ES-I3 (cell line): Measurements from ENCODE around the gene GLI2.

Experiments
- H3K36me3 ChIP-seq: 2 replicates; pipeline ENCODE4 v1.6.1; 2013; ENCODE audit warnings: mild to moderate bottlenecking, low read length, control low read depth, moderate library complexity; ENCODE audit not compliant: insufficient read depth
- H3K4me1 ChIP-seq: 2 replicates; pipeline ENCODE4 v1.6.1; 2013; ENCODE audit warnings: mild to moderate bottlenecking, control low read depth, low read length; ENCODE audit not compliant: insufficient read depth
- H3K9ac ChIP-seq: 2 replicates; pipeline ENCODE4 v1.6.1; 2013; ENCODE audit warnings: low read depth, mild to moderate bottlenecking, low read length, moderate library complexity
- H3K9me3 ChIP-seq: 2 replicates; pipeline ENCODE4 v1.6.1; 2013; ENCODE audit warnings: mild to moderate bottlenecking, low read length, moderate library complexity; ENCODE audit not compliant: control insufficient read depth, insufficient read depth

Gene GLI2

GRCh38 chr2:120770641-120771040 lies 35.0 kb downstream of the GLI2 start:
- Histone ChIP-seq H3K36me3 (no peaks in the 10 kb centered on the region), H3K4me1 (peaks cover 39% of the 10 kb centered on the region), H3K9me3 (no peaks in the 10 kb centered on the region), H3K9ac (no peak overlapping the region)

- H3K9me3 ChIP-seq = no peaks in the 10 kb centered on the region
- H3K4me1 ChIP-seq = peaks cover 33% of the 10 kb centered on the region
- H3K36me3 ChIP-seq = no peaks in the 10 kb centered on the region
- no peak overlapping the region for H3K9ac ChIP-seq
Observed at GRCh38 chr2:120771111-120771780, 35.6 kb downstream of the GLI2 start.

GRCh38 chr2:120771781-120772208 lies 36.1 kb downstream of the GLI2 start:
- Histone ChIP-seq H3K36me3 (no peaks in the 10 kb centered on the region), H3K9me3 (no peaks in the 10 kb centered on the region), H3K9ac (no peak overlapping the region), H3K4me1 (peaks cover 27% of the 10 kb centered on the region)

GRCh38 chr2:120772261-120772660 lies 36.6 kb downstream of the GLI2 start:
- peaks cover 25% of the 10 kb centered on the region for H3K4me1 ChIP-seq
- H3K36me3 ChIP-seq = no peaks in the 10 kb centered on the region
- H3K9me3 ChIP-seq = no peaks in the 10 kb centered on the region
- no peak overlapping the region for H3K9ac ChIP-seq

GRCh38 chr2:120773186-120773800 lies 37.6 kb downstream of the GLI2 start:
- no peaks in the 10 kb centered on the region for H3K36me3 ChIP-seq
- H3K9ac ChIP-seq = no peak overlapping the region
- H3K4me1 ChIP-seq = peaks cover 29% of the 10 kb centered on the region
- H3K9me3 ChIP-seq = no peaks in the 10 kb centered on the region

- Histone ChIP-seq H3K9me3 (no peaks in the 10 kb centered on the region), H3K4me1 (peaks cover 37% of the 10 kb centered on the region), H3K9ac (no peak overlapping the region), H3K36me3 (no peaks in the 10 kb centered on the region)
Observed at GRCh38 chr2:120774557-120775160, 39.0 kb downstream of the GLI2 start.

- Histone ChIP-seq H3K9ac (no peak overlapping the region), H3K9me3 (no peaks in the 10 kb centered on the region), H3K36me3 (no peaks in the 10 kb centered on the region), H3K4me1 (peaks cover 42% of the 10 kb centered on the region)
Observed at GRCh38 chr2:120775194-120775593, 39.5 kb downstream of the GLI2 start.

- Histone ChIP-seq H3K36me3 (no peaks in the 10 kb centered on the region), H3K9me3 (no peaks in the 10 kb centered on the region), H3K9ac (no peak overlapping the region), H3K4me1 (peaks cover 46% of the 10 kb centered on the region)
Observed at GRCh38 chr2:120775801-120776589, 40.3 kb downstream of the GLI2 start.

- H3K36me3 ChIP-seq = no peaks in the 10 kb centered on the region
- no peak overlapping the region for H3K9ac ChIP-seq
- peaks cover 39% of the 10 kb centered on the region for H3K4me1 ChIP-seq
Observed at GRCh38 chr2:120776649-120777048, 41.0 kb downstream of the GLI2 start.

GRCh38 chr2:120777170-120777751 lies 41.6 kb downstream of the GLI2 start:
- Histone ChIP-seq H3K9ac (no peak overlapping the region), H3K9me3 (no peaks in the 10 kb centered on the region), H3K36me3 (no peaks in the 10 kb centered on the region), H3K4me1 (peaks cover 34% of the 10 kb centered on the region)

More at GRCh38 chr2:120776649-120777048, 41.0 kb downstream of the GLI2 start:
- no peaks in the 10 kb centered on the region for H3K9me3 ChIP-seq

GRCh38 chr2:120777787-120778186 lies 42.1 kb downstream of the GLI2 start:
- Histone ChIP-seq H3K4me1 (peaks cover 34% of the 10 kb centered on the region), H3K36me3 (no peaks in the 10 kb centered on the region), H3K9ac (no peak overlapping the region), H3K9me3 (no peaks in the 10 kb centered on the region)

- no peak overlapping the region for H3K9ac ChIP-seq
- H3K4me1 ChIP-seq = peaks cover 35% of the 10 kb centered on the region
- H3K9me3 ChIP-seq = no peaks in the 10 kb centered on the region
- no peaks in the 10 kb centered on the region for H3K36me3 ChIP-seq
Observed at GRCh38 chr2:120778244-120778643, 42.6 kb downstream of the GLI2 start.

GRCh38 chr2:120779781-120780283 lies 44.2 kb downstream of the GLI2 start:
- no peak overlapping the region for H3K9ac ChIP-seq
- peaks cover 48% of the 10 kb centered on the region for H3K4me1 ChIP-seq
- H3K36me3 ChIP-seq = no peaks in the 10 kb centered on the region

GRCh38 chr2:120780402-120780801 lies 44.7 kb downstream of the GLI2 start:
- H3K9me3 ChIP-seq = no peaks in the 10 kb centered on the region
- peaks cover 53% of the 10 kb centered on the region for H3K4me1 ChIP-seq
- H3K9ac ChIP-seq = no peak overlapping the region
- no peaks in the 10 kb centered on the region for H3K36me3 ChIP-seq

More at GRCh38 chr2:120779781-120780283, 44.2 kb downstream of the GLI2 start:
- H3K9me3 ChIP-seq = no peaks in the 10 kb centered on the region
